H1 (cell line): Measurements from ENCODE around the gene CHST4. TPM values are rescaled to one million over a fixed set of nuclear protein-coding genes. Genes with fewer than 3 reads are reported as not detected.

ENCODE experiments used
- CTCF ChIA-PET: fragments of 300-600 bp; sonication (Branson Sonifier 250); formaldehyde crosslinking; loops from one replicate; lab custom pipeline; 2021; ENCODE audit not compliant: partially characterized antibody; lab: Charles Lee
- POLR2A ChIA-PET: fragments of 300-600 bp; sonication (Branson Sonifier 250); formaldehyde crosslinking; loops from one replicate; lab custom pipeline; 2021; ENCODE audit warnings: inconsistent platforms; ENCODE audit not compliant: partially characterized antibody; lab: Charles Lee
- DNase-seq, 2 experiments: peaks; one replicate each; pipeline versions ENCODE4 v3.0.0 to v3.0.0-alpha.2; 2010 to 2022; ENCODE audit warnings: low spot score in 2 of 2, low read depth in 1 of 2, mixed read lengths in 1 of 2
- FAIRE-seq: peaks from 2 replicates; lab custom pipeline; 2011; peaks lifted over from hg19 to GRCh38; lab: Jason Lieb, UNC
- H2AFZ ChIP-seq: 2 replicates; pipeline ENCODE4 v1.8.1; 2012; ENCODE audit warnings: low read length, inconsistent platforms
- H2AK5ac ChIP-seq: 2 replicates; pipeline ENCODE4 v1.6.1; 2013; ENCODE audit warnings: low read depth, low read length
- H2BK120ac ChIP-seq: replicated peaks from 2 replicates; pipeline ENCODE3; 2013; ENCODE audit warnings: low read depth, low read length, inconsistent platforms
- H2BK12ac ChIP-seq: 2 replicates; pipeline ENCODE4 v1.6.1; 2013; ENCODE audit warnings: low read depth, low read length
- H2BK15ac ChIP-seq: 2 replicates; pipeline ENCODE4 v1.6.1; 2013; ENCODE audit warnings: low read length
- H2BK20ac ChIP-seq: 2 replicates; pipeline ENCODE4 v1.6.1; 2013; ENCODE audit warnings: low read length
- H2BK5ac ChIP-seq: 2 replicates; pipeline ENCODE4 v1.6.1; 2013; ENCODE audit warnings: low read depth, low read length
- H3K14ac ChIP-seq: 2 replicates; pipeline ENCODE4 v1.6.1; 2013; ENCODE audit warnings: inconsistent platforms; ENCODE audit not compliant: insufficient read length
- H3K18ac ChIP-seq: 2 replicates; pipeline ENCODE4 v1.6.1; 2013; ENCODE audit warnings: low read length; ENCODE audit errors: extremely low read depth
- H3K23ac ChIP-seq: 2 replicates; pipeline ENCODE4 v1.6.1; 2013; ENCODE audit warnings: inconsistent platforms; ENCODE audit not compliant: insufficient read length
- H3K23me2 ChIP-seq: 2 replicates; pipeline ENCODE4 v1.6.1; 2013; ENCODE audit warnings: low read depth, low read length
- H3K27ac ChIP-seq: 2 replicates; pipeline ENCODE4 v1.6.1; 2011; ENCODE audit warnings: low read depth, low read length, inconsistent platforms
- H3K27me3 ChIP-seq, 4 experiments: replicated peaks in 1 of 4; 1 replicate in 1 of 4; 2 replicates in 3 of 4; pipeline versions ENCODE4 v1.6.1 to v1.8.1; 2011 to 2013; ENCODE audit warnings: low read length in 3 of 4, mild to moderate bottlenecking in 3 of 4, inconsistent platforms in 2 of 4, mixed read lengths in 2 of 4, moderate library complexity in 1 of 4; ENCODE audit not compliant: control insufficient read depth in 3 of 4, insufficient read depth in 3 of 4; ENCODE audit errors: extremely low read depth in 1 of 4
- H3K36me3 ChIP-seq, 4 experiments: 2 replicates each; pipeline versions ENCODE4 v1.6.1 to v1.8.1; 2011 to 2013; ENCODE audit warnings: mild to moderate bottlenecking in 4 of 4, low read length in 3 of 4, moderate library complexity in 2 of 4, control low read depth in 1 of 4, inconsistent platforms in 1 of 4; ENCODE audit not compliant: insufficient read depth in 4 of 4, control insufficient read depth in 2 of 4
- H3K4ac ChIP-seq: replicated peaks from 2 replicates; pipeline ENCODE3; 2013; ENCODE audit warnings: low read length, low read depth, mixed read lengths, inconsistent platforms; ENCODE audit not compliant: insufficient read length
- H3K4me1 ChIP-seq, 4 experiments: replicated peaks in 1 of 4; 1 replicate in 1 of 4; 2 replicates in 3 of 4; pipeline versions ENCODE4 v1.6.1 to v1.8.1; 2011 to 2013; ENCODE audit warnings: low read length in 3 of 4, inconsistent platforms in 2 of 4, mixed read lengths in 1 of 4; ENCODE audit not compliant: insufficient read depth in 4 of 4, control insufficient read depth in 3 of 4
- H3K4me2 ChIP-seq, 2 experiments: 2 replicates each; pipeline versions ENCODE4 v1.6.1 to v1.8.1; 2011 to 2013; ENCODE audit warnings: low read depth in 2 of 2, low read length in 2 of 2, control low read depth in 1 of 2, inconsistent platforms in 1 of 2, mild to moderate bottlenecking in 1 of 2; ENCODE audit not compliant: insufficient read depth in 1 of 2
- H3K4me3 ChIP-seq, 4 experiments: fragments of 200-600, 300-600 bp in 1 of 4; sonication (generic), shearing (Covaris generic), sonication (Bioruptor Twin) in 1 of 4; 2 replicates each; pipeline versions ENCODE4 v1.5.1 to v1.8.1; 2011 to 2016; ENCODE audit warnings: low read length in 4 of 4, low read depth in 3 of 4, control low read depth in 2 of 4, inconsistent platforms in 2 of 4, mild to moderate bottlenecking in 2 of 4, mixed read lengths in 1 of 4, moderate library complexity in 1 of 4; ENCODE audit not compliant: insufficient read depth in 2 of 4; ENCODE audit errors: extremely low read depth in 1 of 4
- H3K56ac ChIP-seq: replicated peaks from 2 replicates; pipeline ENCODE3; 2013; ENCODE audit warnings: low read depth, mild to moderate bottlenecking, mixed read lengths, low read length, inconsistent platforms; ENCODE audit not compliant: insufficient read length
- H3K79me1 ChIP-seq: 2 replicates; pipeline ENCODE4 v1.6.1; 2013; ENCODE audit warnings: low read depth, low read length, control low read depth
- H3K79me2 ChIP-seq, 2 experiments: 2 replicates each; pipeline versions ENCODE4 v1.6.1 to v1.8.1; 2012 to 2013; ENCODE audit warnings: low read length in 2 of 2, mild to moderate bottlenecking in 2 of 2, inconsistent platforms in 1 of 2; ENCODE audit not compliant: insufficient read depth in 2 of 2, control insufficient read depth in 1 of 2
- H3K9ac ChIP-seq, 4 experiments: replicated peaks in 1 of 4; 1 replicate in 1 of 4; 2 replicates in 3 of 4; pipeline versions ENCODE4 v1.6.1 to v1.8.1; 2011 to 2013; ENCODE audit warnings: low read depth in 3 of 4, low read length in 3 of 4, control low read depth in 2 of 4, mild to moderate bottlenecking in 2 of 4, moderate library complexity in 2 of 4, inconsistent platforms in 1 of 4; ENCODE audit errors: extremely low read depth in 1 of 4
- H3K9me3 ChIP-seq, 2 experiments: 2 replicates each; pipeline versions ENCODE4 v1.6.1 to v1.8.1; 2012 to 2013; ENCODE audit warnings: mild to moderate bottlenecking in 2 of 2, moderate library complexity in 2 of 2, control low read depth in 1 of 2, inconsistent platforms in 1 of 2, low read depth in 1 of 2, low read length in 1 of 2, mixed read lengths in 1 of 2; ENCODE audit not compliant: insufficient read depth in 2 of 2
- H4K20me1 ChIP-seq, 2 experiments: replicated peaks in 1 of 2; 2 replicates each; pipeline versions ENCODE3 to v1.8.1; 2011 to 2013; ENCODE audit warnings: inconsistent platforms in 2 of 2, low read length in 2 of 2, mild to moderate bottlenecking in 1 of 2; ENCODE audit not compliant: insufficient read depth in 2 of 2, control insufficient read depth in 1 of 2
- H4K5ac ChIP-seq: 2 replicates; pipeline ENCODE4 v1.6.1; 2013; ENCODE audit warnings: low read length, low read depth, mixed read lengths, inconsistent platforms; ENCODE audit not compliant: insufficient read length
- H4K8ac ChIP-seq: 2 replicates; pipeline ENCODE4 v1.8.0; 2013; ENCODE audit warnings: mild to moderate bottlenecking, moderate library complexity, low read length, inconsistent platforms; ENCODE audit not compliant: insufficient read depth; ENCODE audit errors: extremely low read depth
- H4K91ac ChIP-seq: replicated peaks from 2 replicates; pipeline ENCODE3; 2013; ENCODE audit warnings: low read length, mixed read lengths, inconsistent platforms; ENCODE audit not compliant: insufficient read length
- CBX5 ChIP-seq: fragments of 300-800, 300-1000 bp; sonication (generic); IDR thresholded peaks from 2 replicates; pipeline ENCODE4 v1.7.1; 2016; ENCODE audit warnings: antibody characterized with exemption, low read length, low read depth
- FOSL1 ChIP-seq: IDR thresholded peaks from 2 replicates; pipeline ENCODE4 v1.6.1; 2011; ENCODE audit warnings: mild to moderate bottlenecking, low read depth, low read length, moderate library complexity; ENCODE audit not compliant: insufficient read depth
- KDM4A ChIP-seq: IDR thresholded peaks from one replicate; pipeline ENCODE4 v1.7.1; 2012; ENCODE audit warnings: low read depth, mild to moderate bottlenecking, moderate library complexity, low read length, inconsistent platforms; ENCODE audit not compliant: severe bottlenecking
- NANOG ChIP-seq: IDR thresholded peaks from 2 replicates; pipeline ENCODE4 v1.6.1; 2011; ENCODE audit warnings: low read length, low read depth, mild to moderate bottlenecking, inconsistent platforms; ENCODE audit not compliant: insufficient read depth, poor library complexity, severe bottlenecking
- POLR2A ChIP-seq, 2 experiments: IDR thresholded peaks; 1 replicate in 1 of 2; 2 replicates in 1 of 2; pipeline ENCODE4 v1.6.1; 2011; ENCODE audit warnings: low read depth in 2 of 2, low read length in 2 of 2, mild to moderate bottlenecking in 2 of 2; ENCODE audit errors: control extremely low read depth in 1 of 2
- RAD21 ChIP-seq, 2 experiments: IDR thresholded peaks in 1 of 2; conservative IDR thresholded peaks in 1 of 2; 2 replicates each; pipeline ENCODE4 v1.6.1; 2011; ENCODE audit warnings: low read depth in 2 of 2, low read length in 2 of 2, improper control_type of control experiment in 1 of 2, inconsistent platforms in 1 of 2, mild to moderate bottlenecking in 1 of 2, moderate library complexity in 1 of 2
- RBBP5 ChIP-seq: IDR thresholded peaks from 2 replicates; pipeline ENCODE4 v1.7.1; 2012; ENCODE audit warnings: low read depth, mild to moderate bottlenecking, inconsistent platforms, low read length, moderate library complexity, borderline replicate concordance
- RFX5 ChIP-seq: IDR thresholded peaks from 2 replicates; pipeline ENCODE4 v1.6.1; 2011; ENCODE audit warnings: low read depth, low read length, improper control_type of control experiment, borderline replicate concordance
- RXRA ChIP-seq: IDR thresholded peaks from 2 replicates; pipeline ENCODE4 v1.6.1; 2011; ENCODE audit warnings: low read depth, mild to moderate bottlenecking, low read length, moderate library complexity; ENCODE audit not compliant: insufficient read depth
- SP2 ChIP-seq: IDR thresholded peaks from 2 replicates; pipeline ENCODE4 v1.6.1; 2012; ENCODE audit warnings: mild to moderate bottlenecking, low read length, inconsistent platforms
- WGBS, 2 experiments: shearing (Covaris generic) in 1 of 2; methylation state at CpG; one replicate each; pipeline versions ENCODE4 v1.1.6 to v1.1.7; 2013 to 2015; ENCODE audit warnings: low lambda C conversion rate in 2 of 2, mixed read lengths in 2 of 2, inconsistent platforms in 1 of 2, low coverage in 1 of 2, missing lambda C conversion rate in 1 of 2; ENCODE audit not compliant: insufficient replicate concordance in 2 of 2, insufficient coverage in 1 of 2, insufficient read length in 1 of 2; ENCODE audit errors: extremely low coverage in 1 of 2, missing lambda C conversion rate in 1 of 2; 5-methylcytosine and 5-hydroxymethylcytosine counted together
- polyA plus RNA-seq, 7 experiments: library from polyadenylated mRNA; depleted of rRNA in 3 of 7; stranded (reverse) in 5 of 7; unstranded in 2 of 7; fragments of >200 nt in 5 of 7; fragments of 200-250 nt in 2 of 7; gene quantifications; 1 replicate in 5 of 7; 2 replicates in 1 of 7; 4 replicates in 1 of 7; pipeline versions ENCODE4 v1.2.1 to v1.2.3, GENCODE V29; 2011 to 2013; ENCODE audit warnings: missing spikeins in 2 of 7, mixed read lengths in 2 of 7
- total RNA-seq: library from RNA; stranded (reverse); fragmentation: NEBNext Ultra II Directional; extraction: Animal tissue kit (Norgen Biotek cat#: 25700); gene quantifications from 2 replicates; pipeline ENCODE4 v1.2.1, GENCODE V29; 2021
- TF ChIP-seq, protein P1 (sequence below): IDR thresholded peaks from 2 replicates; pipeline ENCODE4 v1.6.1; 2011; ENCODE audit warnings: low read length, improper control_type of control experiment
- TF ChIP-seq, protein P2 (sequence below): IDR thresholded peaks from 2 replicates; pipeline ENCODE4 v1.6.1; 2011; ENCODE audit warnings: low read depth, mild to moderate bottlenecking, low read length; ENCODE audit not compliant: insufficient read depth

Gene CHST4
- total and polyA plus RNA-seq, 2 of the 8 experiments (the other 6 are each of a cell fraction or from before 2014, with no cell fraction given) = 12.1 to 14.6 TPM

DNA sequence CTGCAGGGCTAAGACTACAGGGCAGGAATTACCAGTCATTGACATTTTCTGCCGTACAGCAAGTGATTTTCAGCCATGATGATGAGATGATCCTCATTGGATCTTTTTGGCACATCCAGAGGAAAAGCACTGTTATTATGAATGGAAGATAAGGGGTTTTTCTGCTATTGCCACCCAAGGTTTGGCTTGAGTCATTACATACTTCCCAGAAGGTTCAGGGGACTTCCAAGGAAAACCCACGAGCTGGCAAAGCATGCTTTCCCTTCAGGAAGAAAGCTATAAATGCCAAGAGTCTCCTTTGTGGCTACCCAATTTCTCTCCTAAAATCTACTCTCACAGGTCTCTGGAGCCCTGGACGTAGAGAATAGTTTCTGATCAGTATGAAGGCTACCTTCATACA lies 6.1 kb downstream of the CHST4 start:
- Histone ChIP-seq H3K4me3 (no peak overlapping the region), H3K4ac (no peak overlapping the region), H3K27me3 (no peaks in the 10 kb centered on the region), H3K9ac (no peak overlapping the region), H3K56ac (no peak overlapping the region), H2BK20ac (no peak overlapping the region), H3K27ac (no peak overlapping the region), H2BK120ac (no peak overlapping the region), H2BK12ac (no peak overlapping the region), H4K8ac (no peak overlapping the region), H3K9me3 (no peaks in the 10 kb centered on the region), H4K91ac (no peak overlapping the region), H2AFZ (no peak overlapping the region), H3K23ac (no peak overlapping the region), H3K23me2 (no peaks in the 10 kb centered on the region), H2BK5ac (no peak overlapping the region), H2BK15ac (no peak overlapping the region), H3K4me1 (no peaks in the 10 kb centered on the region), H4K5ac (no peak overlapping the region), H3K14ac (no peak overlapping the region), H3K79me1 (peaks cover 3% of the 10 kb centered on the region; the same call in 1 of the 2 replicates), H4K20me1 (no peaks in the 10 kb centered on the region), H2AK5ac (no peak overlapping the region), H3K36me3 (peaks cover 0 to 2% (median 0%) of the 10 kb centered on the region in 4 experiments; a peak in 2 of 8 replicates), H3K4me2 (no peak overlapping the region), H3K79me2 (0 out of 4 replicates have a peak, but pooled peaks cover 0 to 4% of the 10 kb centered on the region in 2 experiments), H3K18ac (no peak overlapping the region)
- FAIRE-seq (no peak), DNase-seq (no peak)
- ChIA-PET CTCF (interaction anchor here (0.8 to 3.9 kb wide), 6 partner anchors 17 to 221 kb away, joined by 3 to 22 read pairs (median 3); no protein-coding TSS in a partner anchor), POLR2A (interaction anchor here (1.2 kb wide), 1 partner anchor 93 kb away, joined by 3 read pairs; the partner anchor contains the start of gene MARVELD3)
- WGBS, 2 experiments = 83% methylated on average over 3 of the region's 3 CpGs; no CpG with 5 or more reads in 1 of the 2 experiments
- no peak for TF ChIP-seq FOSL1
- no peak for TF ChIP-seq RXRA
- no peak for TF ChIP-seq KDM4A
- TF ChIP-seq, protein P1, sequence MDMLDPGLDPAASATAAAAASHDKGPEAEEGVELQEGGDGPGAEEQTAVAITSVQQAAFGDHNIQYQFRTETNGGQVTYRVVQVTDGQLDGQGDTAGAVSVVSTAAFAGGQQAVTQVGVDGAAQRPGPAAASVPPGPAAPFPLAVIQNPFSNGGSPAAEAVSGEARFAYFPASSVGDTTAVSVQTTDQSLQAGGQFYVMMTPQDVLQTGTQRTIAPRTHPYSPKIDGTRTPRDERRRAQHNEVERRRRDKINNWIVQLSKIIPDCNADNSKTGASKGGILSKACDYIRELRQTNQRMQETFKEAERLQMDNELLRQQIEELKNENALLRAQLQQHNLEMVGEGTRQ = no peak
- no peak for TF ChIP-seq POLR2A (IDR thresholded peaks at IDR 0.05; ENCODE audit: control extremely low read depth in 1 of 2, low read depth in 2 of 2, low read length in 2 of 2)
- no peak for TF ChIP-seq RFX5
- TF ChIP-seq, protein P2, sequence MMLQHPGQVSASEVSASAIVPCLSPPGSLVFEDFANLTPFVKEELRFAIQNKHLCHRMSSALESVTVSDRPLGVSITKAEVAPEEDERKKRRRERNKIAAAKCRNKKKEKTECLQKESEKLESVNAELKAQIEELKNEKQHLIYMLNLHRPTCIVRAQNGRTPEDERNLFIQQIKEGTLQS = no peak
- TF ChIP-seq SP2 = no peak
- TF ChIP-seq NANOG = no peak
- no peak for TF ChIP-seq CBX5
- TF ChIP-seq RAD21 (IDR thresholded peaks at IDR 0.05 in 1 of 2, conservative IDR thresholded peaks at IDR 0.05 in 1 of 2; ENCODE audit: low read depth in 2 of 2, low read length in 2 of 2) = no peak
- no peak for TF ChIP-seq RBBP5
